Lower leg skin (tissue), 4 donors: ENCODE results near the gene FILIP1. TPM values are rescaled to one million over a fixed set of nuclear protein-coding genes. Genes with fewer than 3 reads are reported as not detected.
"Not testable (repeated sequence)": the region's sequence is repeated elsewhere in the genome, so short reads cannot be mapped to it uniquely, and the experiment has no call there.

Experiments used
- DNase-seq, 2 donors: peaks; one replicate each; pipeline ENCODE4 v3.0.0-alpha.2; 2019; ENCODE audit warnings: low spot score in 2 of 2
- H3K4me3 ChIP-seq: fragments of 200-600 bp; sonication (generic); 2 replicates; pipeline ENCODE4 v1.5.1; 2017; ENCODE audit warnings: mild to moderate bottlenecking, low read depth; ENCODE audit not compliant: poor library complexity, severe bottlenecking
- POLR2A ChIP-seq, 2 donors: fragments of 450-650 bp; IDR thresholded peaks; one replicate each; pipeline ENCODE4 v1.6.1; 2016 to 2017; ENCODE audit warnings: antibody characterized with exemption in 2 of 2, mild to moderate bottlenecking in 1 of 2, moderate library complexity in 1 of 2
- WGBS, 2 donors: methylation state at CpG; one replicate each; pipeline ENCODE4 v1.1.5; 2018; 5-methylcytosine and 5-hydroxymethylcytosine counted together
- intact Hi-C: fragments of 100-400 bp; cut with DNase I; formaldehyde crosslinking; loops from one replicate; pipeline ENCODE4 v1.15.0; 2023; ENCODE audit warnings: low total_unique reads
- total RNA-seq, 4 donors: library from RNA; depleted of rRNA; stranded (reverse); fragments of >200 nt; gene quantifications; one replicate each; pipeline ENCODE4 v1.1.0, GENCODE V29; 2016
- TF ChIP-seq, protein P1 (sequence below), 3 donors: fragments of 450-650 bp; IDR thresholded peaks; one replicate each; pipeline ENCODE4 v1.5.1; 2016; ENCODE audit warnings: antibody characterized with exemption in 3 of 3, mild to moderate bottlenecking in 3 of 3, moderate library complexity in 2 of 3

FILIP1 gene
- total RNA-seq, 4 donors from 2014 or later: 0.38 to 1.6 (median 0.92) TPM

DNA sequence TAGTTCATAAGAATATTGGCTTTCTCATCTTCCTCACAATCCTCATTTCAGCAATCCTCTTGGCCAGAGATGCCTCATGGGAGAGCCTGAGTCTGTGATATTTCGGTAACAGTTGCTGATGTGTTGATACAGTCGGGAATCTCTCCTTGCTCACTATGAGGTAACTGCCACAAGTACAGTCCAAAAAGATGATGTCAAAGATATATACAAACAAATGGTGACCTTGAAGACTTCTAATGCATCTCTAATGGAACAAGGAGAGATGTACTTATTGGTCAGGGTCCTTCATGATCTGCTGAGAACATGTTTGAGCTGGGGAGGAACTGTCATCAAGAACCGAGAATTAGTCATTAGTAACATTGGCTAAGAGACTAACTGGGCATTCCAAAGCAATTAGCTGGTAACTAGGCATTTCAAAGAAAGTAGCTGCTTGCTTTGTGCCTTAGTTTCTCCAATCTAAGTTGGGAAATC, 56.1 kb downstream of the FILIP1 start:
- 56 to 61% methylated on average over 3 of the region's 3 CpGs for WGBS, 2 donors
- TF ChIP-seq POLR2A (IDR thresholded peaks at IDR 0.05): no peak
- TF ChIP-seq, protein P1, sequence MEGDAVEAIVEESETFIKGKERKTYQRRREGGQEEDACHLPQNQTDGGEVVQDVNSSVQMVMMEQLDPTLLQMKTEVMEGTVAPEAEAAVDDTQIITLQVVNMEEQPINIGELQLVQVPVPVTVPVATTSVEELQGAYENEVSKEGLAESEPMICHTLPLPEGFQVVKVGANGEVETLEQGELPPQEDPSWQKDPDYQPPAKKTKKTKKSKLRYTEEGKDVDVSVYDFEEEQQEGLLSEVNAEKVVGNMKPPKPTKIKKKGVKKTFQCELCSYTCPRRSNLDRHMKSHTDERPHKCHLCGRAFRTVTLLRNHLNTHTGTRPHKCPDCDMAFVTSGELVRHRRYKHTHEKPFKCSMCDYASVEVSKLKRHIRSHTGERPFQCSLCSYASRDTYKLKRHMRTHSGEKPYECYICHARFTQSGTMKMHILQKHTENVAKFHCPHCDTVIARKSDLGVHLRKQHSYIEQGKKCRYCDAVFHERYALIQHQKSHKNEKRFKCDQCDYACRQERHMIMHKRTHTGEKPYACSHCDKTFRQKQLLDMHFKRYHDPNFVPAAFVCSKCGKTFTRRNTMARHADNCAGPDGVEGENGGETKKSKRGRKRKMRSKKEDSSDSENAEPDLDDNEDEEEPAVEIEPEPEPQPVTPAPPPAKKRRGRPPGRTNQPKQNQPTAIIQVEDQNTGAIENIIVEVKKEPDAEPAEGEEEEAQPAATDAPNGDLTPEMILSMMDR (IDR thresholded peaks at IDR 0.05): no peak
- peak in 1 of 2 donors; percentile 16 for DNase-seq
- intact Hi-C loops: no loop called here
- no peak overlapping the region for H3K4me3 ChIP-seq

DNA sequence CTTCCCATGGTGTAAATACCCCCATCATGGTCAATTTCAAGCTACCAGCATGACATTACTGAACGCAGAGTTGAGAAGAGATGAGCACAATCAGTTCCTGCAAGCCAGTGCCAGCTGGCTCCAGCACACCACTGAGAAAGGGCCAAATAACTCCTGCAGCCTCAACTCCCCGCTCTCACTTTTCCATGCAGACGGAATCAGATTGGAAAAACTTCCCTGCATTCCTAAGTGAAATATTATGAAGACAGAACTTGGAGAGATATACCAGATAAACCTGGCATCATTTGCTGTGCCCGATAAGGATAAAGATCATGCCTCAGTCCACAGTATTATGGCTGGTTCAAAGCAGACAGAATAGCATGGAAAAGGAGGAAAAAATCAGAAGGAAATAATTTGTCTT, 56.7 kb downstream of the FILIP1 start:
- peak in 1 of 2 donors; percentile 18 for DNase-seq
- no peak for TF ChIP-seq POLR2A (IDR thresholded peaks at IDR 0.05)
- TF ChIP-seq, protein P1 (IDR thresholded peaks at IDR 0.05): no peak

DNA sequence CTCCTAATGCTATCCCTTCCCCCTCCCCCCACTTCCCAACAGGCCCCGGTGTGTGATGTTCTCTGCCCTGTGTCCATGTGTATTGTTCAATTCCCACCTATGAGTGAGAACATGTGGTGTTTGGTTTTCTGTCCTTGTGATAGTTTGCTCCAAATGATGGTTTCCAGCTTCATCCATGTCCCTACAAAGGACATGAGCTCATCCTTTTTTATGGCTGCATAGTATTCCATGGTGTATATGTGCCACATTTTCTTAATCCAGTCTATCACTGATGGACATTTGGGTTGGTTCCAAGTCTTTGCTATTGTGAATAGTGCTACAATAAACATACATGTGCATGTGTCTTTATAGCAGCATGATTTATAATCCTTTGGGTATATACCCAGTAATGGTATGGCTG, 60.8 kb downstream of the FILIP1 start:
- H3K4me3 ChIP-seq, DNase-seq, intact Hi-C loops: not testable (repeated sequence)
- 95 to 100% methylated on average over 1 of the region's 1 CpG for WGBS, 2 donors

More for the DNA sequence above, 56.7 kb downstream of the FILIP1 start:
- WGBS, 2 donors: 43 to 45% methylated on average over 4 of the region's 4 CpGs
- intact Hi-C loops: no loop called here
- H3K4me3 ChIP-seq: no peak overlapping the region

DNA sequence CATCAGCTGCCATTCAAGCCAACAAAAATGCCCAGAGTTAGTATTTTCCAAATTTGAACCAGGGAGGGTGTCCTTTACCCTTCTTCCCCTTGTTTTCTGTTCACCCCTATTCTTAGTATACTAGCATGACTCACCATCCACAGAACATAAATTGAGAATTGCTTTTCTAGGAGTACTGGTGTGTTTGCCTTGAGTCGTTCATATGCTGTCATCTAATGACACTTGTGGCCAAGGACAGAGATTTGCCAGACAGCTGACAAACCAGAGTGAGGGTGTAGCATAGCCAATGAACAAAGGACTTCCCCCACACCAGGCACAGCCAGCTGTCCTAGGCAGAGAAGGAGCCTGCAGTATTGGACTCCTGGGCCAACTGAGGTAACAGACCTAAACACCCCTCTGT, 62.2 kb downstream of the FILIP1 start:
- no peak for DNase-seq
- WGBS, 2 donors: 11 to 14% methylated on average over 1 of the region's 1 CpG
- H3K4me3 ChIP-seq: no peak overlapping the region
- TF ChIP-seq POLR2A (IDR thresholded peaks at IDR 0.05): no peak
- TF ChIP-seq, protein P1 (IDR thresholded peaks at IDR 0.05): no peak
- intact Hi-C loops: no loop called here

DNA sequence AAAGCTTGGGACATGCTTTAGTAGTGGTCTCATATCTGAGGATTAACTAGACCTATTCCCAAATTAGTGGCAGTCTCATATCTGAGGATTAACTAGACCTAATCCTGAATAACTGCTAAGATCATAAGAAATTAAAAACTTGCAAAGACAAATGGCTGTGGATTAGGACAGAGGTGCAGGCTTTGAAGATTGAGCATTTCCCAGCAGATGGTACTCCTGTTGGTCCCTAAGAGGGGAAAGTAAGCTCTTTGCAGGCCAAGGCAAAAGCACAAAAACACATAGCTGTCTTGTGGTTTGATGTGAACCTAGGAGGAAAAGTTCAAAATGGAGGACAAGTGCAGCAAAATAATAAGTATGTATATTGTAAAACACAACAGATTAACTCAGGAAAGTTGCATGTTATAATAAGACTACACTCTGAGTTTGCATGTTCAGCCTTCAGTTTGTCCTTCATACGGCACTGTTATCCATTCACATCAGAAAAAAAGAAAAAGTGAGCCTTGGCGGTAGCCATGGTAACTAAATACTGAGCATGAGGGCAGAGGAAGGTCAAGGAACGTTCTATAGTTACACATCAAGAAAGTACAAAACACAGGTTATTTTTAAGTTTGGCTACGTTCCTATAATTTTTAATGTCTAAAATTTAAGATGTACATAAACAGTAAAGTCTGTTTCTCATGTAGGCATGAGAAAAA, 62.8 kb downstream of the FILIP1 start:
- 50 to 58% methylated on average over 4 of the region's 4 CpGs for WGBS, 2 donors
- intact Hi-C loops: no loop called here
- H3K4me3 ChIP-seq: no peak overlapping the region
- TF ChIP-seq, protein P1 (IDR thresholded peaks at IDR 0.05): no peak
- TF ChIP-seq POLR2A (IDR thresholded peaks at IDR 0.05): no peak
- no peak for DNase-seq

DNA sequence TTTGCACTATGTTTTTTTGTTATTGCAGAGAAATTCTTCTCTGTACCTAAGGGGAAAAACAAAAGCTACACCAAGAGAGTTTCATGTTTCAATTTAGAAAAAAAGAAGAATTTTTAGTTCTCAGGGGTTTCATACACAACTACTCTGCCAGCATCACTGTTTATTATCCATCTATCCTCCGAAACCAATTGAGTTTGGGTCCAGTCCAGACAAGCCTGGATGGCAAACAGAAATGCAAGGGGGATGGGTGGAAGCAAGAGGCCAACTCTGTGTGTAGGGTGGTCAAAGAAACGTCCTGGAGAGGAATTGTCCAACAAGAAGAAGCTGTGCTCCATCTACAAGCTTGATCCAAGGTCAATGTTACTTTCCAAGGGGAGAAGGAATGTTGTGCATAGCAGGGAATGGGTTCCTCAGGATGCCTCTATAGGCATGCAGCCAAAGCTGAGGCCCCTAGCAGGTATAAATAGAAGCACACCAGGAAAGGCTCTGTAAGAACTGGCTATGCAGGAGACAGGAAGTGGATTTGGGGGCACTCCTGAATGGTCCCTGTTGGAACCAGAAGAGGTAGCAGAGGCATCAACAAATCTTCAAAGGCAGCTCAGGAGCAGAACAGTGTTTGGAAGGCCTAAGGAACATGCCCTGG, 64.4 kb downstream of the FILIP1 start:
- TF ChIP-seq, protein P1 (IDR thresholded peaks at IDR 0.05): no peak
- TF ChIP-seq POLR2A (IDR thresholded peaks at IDR 0.05): no peak
- 47 to 49% methylated on average over 2 of the region's 2 CpGs for WGBS, 2 donors
- H3K4me3 ChIP-seq: no peak overlapping the region
- intact Hi-C loops: no loop called here
- no peak for DNase-seq
